Measurements from ENCODE around the gene SCAPER.

- TF ChIP-seq CTCF (IDR thresholded peaks at IDR 0.05 in 2 of 3, conservative IDR thresholded peaks at IDR 0.05 in 1 of 3; ENCODE audit: control insufficient read depth in 2 of 3, extremely low read depth in 1 of 3, insufficient read depth in 1 of 3, low read depth in 3 of 3, low read length in 3 of 3) (no peak), ZNF274 (IDR thresholded peaks at IDR 0.05; ENCODE audit: insufficient read depth, insufficient read length) (no peak), RCOR1 (conservative IDR thresholded peaks at IDR 0.05; ENCODE audit: low read depth, low read length) (no peak)
Measured at GRCh38 chr15:76941636-76942035, 36.5 kb upstream of the SCAPER start.

Measured in GM12878 (cell line).